ENCODE data around the gene FAM120AOS. TPM values are rescaled to one million over a fixed set of nuclear protein-coding genes. Genes with fewer than 3 reads are reported as not detected.

Gene FAM120AOS
- total RNA-seq, 3 donors from 2014 or later = 60.3 to 70.4 (median 62.9) TPM

DNA sequence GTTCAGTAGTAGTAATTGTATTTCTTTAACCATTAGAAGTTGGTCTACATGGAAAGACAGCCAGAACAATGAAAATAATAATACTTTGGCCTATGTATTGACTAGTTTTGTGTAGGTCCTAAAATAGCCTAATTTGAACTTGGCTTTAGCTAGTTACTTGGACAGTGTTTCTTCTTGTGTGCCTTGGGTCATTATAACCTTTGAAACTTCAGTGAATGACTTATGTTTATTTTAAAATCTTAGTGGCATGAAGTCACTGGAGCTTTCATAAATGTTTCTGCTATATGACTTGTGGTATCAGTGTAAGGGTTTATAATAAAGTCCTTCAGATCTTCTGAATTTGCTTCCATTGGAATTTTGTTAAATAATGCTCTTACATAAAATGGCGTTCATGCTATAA lies 2.6 kb upstream of the FAM120AOS start:
- H3K27ac ChIP-seq = peak overlapping the region in 1 of 2 donors; percentile 27
- peaks cover 0 to 12% of the 10 kb centered on the region in 2 donors for H3K4me1 ChIP-seq
- no peak for DNase-seq (ENCODE audit: low spot score in 2 of 2)
- intact Hi-C loops (cut with DNase I; ENCODE audit: low total_unique reads) = loop anchor here (10.0 kb wide), 1 partner anchor 119 kb away; the partner anchor contains the start of gene PHF2
- TF ChIP-seq POLR2AphosphoS5 (IDR thresholded peaks at IDR 0.05) = no peak
- TF ChIP-seq, protein P1, sequence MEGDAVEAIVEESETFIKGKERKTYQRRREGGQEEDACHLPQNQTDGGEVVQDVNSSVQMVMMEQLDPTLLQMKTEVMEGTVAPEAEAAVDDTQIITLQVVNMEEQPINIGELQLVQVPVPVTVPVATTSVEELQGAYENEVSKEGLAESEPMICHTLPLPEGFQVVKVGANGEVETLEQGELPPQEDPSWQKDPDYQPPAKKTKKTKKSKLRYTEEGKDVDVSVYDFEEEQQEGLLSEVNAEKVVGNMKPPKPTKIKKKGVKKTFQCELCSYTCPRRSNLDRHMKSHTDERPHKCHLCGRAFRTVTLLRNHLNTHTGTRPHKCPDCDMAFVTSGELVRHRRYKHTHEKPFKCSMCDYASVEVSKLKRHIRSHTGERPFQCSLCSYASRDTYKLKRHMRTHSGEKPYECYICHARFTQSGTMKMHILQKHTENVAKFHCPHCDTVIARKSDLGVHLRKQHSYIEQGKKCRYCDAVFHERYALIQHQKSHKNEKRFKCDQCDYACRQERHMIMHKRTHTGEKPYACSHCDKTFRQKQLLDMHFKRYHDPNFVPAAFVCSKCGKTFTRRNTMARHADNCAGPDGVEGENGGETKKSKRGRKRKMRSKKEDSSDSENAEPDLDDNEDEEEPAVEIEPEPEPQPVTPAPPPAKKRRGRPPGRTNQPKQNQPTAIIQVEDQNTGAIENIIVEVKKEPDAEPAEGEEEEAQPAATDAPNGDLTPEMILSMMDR (IDR thresholded peaks at IDR 0.05) = no peak
- no peak for TF ChIP-seq POLR2A (IDR thresholded peaks at IDR 0.05)
- no peaks in the 10 kb centered on the region for H3K9me3 ChIP-seq
- H3K27me3 ChIP-seq = no peaks in the 10 kb centered on the region
- no peaks in the 10 kb centered on the region for H3K36me3 ChIP-seq
- H3K4me3 ChIP-seq = no peak overlapping the region

DNA sequence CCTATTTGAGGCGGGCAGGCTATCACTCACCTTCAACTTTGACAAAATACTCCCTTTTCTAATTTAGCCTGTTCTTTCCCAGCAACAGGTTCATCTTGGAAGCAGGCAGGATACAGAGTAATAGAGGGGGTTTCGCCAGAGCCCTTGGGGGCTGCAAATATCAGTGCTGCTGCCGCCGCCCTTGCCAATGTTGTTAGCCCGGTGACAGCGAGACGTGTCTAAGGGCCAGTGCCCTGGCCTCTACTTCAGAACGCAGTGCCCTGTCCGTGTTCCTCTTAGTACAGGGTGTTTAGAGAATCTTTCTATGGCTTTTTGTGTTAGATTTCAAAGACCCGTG lies 703 bp downstream of the FAM120AOS start:
- Histone ChIP-seq H3K36me3 (no peaks in the 10 kb centered on the region), H3K4me3 (peak overlapping the region; percentile 88 to 98 (median 92)), H3K4me1 (peaks cover 0 to 14% of the 10 kb centered on the region in 2 donors), H3K9me3 (no peaks in the 10 kb centered on the region), H3K27ac (peak overlapping the region; percentile 90 to 99), H3K27me3 (no peaks in the 10 kb centered on the region)
- no peak for DNase-seq (ENCODE audit: low spot score in 2 of 2)
- no peak for TF ChIP-seq POLR2AphosphoS5 (IDR thresholded peaks at IDR 0.05)
- TF ChIP-seq, protein P1 (IDR thresholded peaks at IDR 0.05) = no peak
- no peak for TF ChIP-seq POLR2A (IDR thresholded peaks at IDR 0.05)
- intact Hi-C loops (cut with DNase I; ENCODE audit: low total_unique reads) = loop anchor here (10.0 kb wide), 1 partner anchor 122 kb away; the partner anchor contains the start of gene PHF2

DNA sequence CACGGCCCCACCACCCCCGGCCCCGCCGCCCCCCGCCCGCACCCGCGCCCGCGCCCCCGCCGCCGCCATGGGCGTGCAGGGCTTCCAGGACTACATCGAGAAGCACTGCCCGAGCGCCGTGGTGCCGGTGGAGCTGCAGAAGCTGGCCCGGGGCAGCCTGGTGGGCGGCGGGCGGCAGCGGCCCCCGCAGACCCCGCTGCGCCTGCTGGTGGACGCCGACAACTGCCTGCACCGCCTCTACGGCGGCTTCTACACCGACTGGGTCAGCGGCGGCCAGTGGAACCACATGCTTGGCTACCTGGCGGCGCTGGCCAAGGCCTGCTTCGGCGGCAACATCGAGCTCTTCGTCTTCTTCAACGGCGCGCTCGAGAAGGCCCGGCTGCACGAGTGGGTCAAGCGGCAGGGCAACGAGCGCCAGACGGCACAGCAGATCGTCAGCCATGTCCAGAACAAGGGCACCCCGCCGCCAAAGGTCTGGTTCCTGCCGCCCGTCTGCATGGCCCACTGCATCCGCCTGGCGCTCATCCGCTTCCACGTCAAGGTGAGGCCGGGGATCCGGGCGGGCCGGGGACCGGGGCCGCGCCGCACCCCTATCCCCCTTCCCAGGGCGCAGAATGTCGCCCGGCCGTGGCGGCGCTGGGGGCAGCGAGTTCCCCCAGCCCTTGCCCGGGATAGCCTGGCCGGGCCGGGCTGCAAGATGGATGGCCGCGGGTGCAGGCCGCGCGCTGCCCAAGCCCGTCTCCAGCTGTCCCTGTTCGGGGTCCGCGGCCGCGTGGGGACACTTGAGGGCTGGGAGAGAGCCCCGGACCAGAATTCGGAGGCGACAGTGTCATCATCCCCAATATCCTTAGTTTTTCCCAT lies 1.3 kb downstream of the FAM120AOS start:
- no peak for DNase-seq (ENCODE audit: low spot score in 2 of 2)
- intact Hi-C loops (cut with DNase I; ENCODE audit: low total_unique reads) = loop anchor here (10.0 kb wide), 1 partner anchor 123 kb away; the partner anchor contains the start of gene PHF2
- Histone ChIP-seq H3K4me3 (peak overlapping the region; percentile 88 to 98 (median 92)), H3K36me3 (no peaks in the 10 kb centered on the region), H3K27me3 (no peaks in the 10 kb centered on the region), H3K27ac (peak overlapping the region; percentile 90 to 99), H3K4me1 (peaks cover 0 to 14% of the 10 kb centered on the region in 2 donors), H3K9me3 (no peaks in the 10 kb centered on the region)
- TF ChIP-seq POLR2AphosphoS5 (IDR thresholded peaks at IDR 0.05) (peak in 2 of 3 donors; percentile 24 to 43), POLR2A (IDR thresholded peaks at IDR 0.05) (no peak)
- TF ChIP-seq, protein P1 (IDR thresholded peaks at IDR 0.05) = peak in 2 of 3 donors; percentile 24 to 26

DNA sequence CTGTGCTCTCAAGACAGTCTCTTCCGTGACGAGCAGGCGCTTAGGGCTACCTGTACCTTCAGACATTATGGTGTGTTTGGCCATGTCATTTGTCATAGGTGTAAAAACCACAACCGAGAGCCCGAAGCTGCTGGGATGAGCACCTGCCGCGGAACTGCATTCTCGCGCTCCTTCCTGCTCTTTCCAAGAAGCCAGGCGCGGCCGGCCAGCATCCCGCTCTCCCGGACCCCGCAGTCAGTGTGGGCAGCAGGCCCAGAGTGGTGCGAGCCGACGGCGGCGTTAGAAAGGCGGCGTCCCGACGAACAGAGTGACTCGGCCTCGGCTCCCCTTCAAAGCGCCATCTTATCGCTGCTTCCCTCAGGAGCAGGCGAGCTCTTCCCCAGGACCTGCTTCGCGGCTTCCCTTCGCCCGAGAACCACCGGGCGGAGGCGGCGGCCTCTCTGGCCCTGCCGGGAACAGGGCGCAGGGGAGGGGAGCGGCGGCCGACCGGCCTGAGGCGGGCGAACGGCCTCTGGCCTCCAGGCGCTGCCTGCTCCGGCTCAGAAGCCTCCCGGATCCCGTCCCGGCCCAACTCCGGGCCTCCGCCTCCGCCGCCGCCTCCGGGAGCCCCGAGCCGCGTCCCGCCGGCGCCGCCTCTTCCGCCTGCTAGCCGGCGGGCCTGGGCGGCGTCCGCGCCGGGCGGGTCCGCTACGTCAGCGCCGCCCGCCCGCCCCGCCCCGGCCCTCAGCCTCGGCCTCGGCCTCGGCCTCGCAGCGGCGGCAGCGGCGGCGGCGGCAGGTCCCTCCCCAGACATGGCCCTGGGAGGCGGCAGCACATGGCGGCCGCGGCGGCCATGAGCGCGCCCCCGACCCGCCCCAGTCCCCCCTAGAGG lies 2.2 kb downstream of the FAM120AOS start, which contains the start of gene FAM120A:
Gene FAM120A, plus strand, starts transcription at position 741 of the 871 bp plus-strand sequence. CDS start 231 bp downstream, outside the sequence.
- Histone ChIP-seq H3K27me3 (no peaks in the 10 kb centered on the region), H3K27ac (peak within 1 kb of the TSS; percentile 96 to 99), H3K4me1 (peaks cover 0 to 7% of the 10 kb centered on the region in 2 donors), H3K4me3 (peak within 1 kb of the TSS; percentile 88 to 98 (median 92)), H3K9me3 (no peaks in the 10 kb centered on the region), H3K36me3 (no peaks in the 10 kb centered on the region)
- TF ChIP-seq, protein P1 (IDR thresholded peaks at IDR 0.05) = peak in 1 of 3 donors; percentile 13
- peak; percentile 38 to 73 (median 71) for TF ChIP-seq POLR2AphosphoS5 (IDR thresholded peaks at IDR 0.05)
- peak; percentile 34 for TF ChIP-seq POLR2A (IDR thresholded peaks at IDR 0.05)
- DNase-seq (ENCODE audit: low spot score in 2 of 2) = peak; percentile 59 to 67
- intact Hi-C loops (cut with DNase I; ENCODE audit: low total_unique reads) = loop anchor here (10.0 kb wide), 1 partner anchor 124 kb away; the partner anchor contains the start of gene PHF2

Measured in breast epithelium (tissue), 4 donors.